ENCODE data around the gene MYORG.
"Not testable (repeated sequence)": the region's sequence is repeated elsewhere in the genome, so short reads cannot be mapped to it uniquely, and the experiment has no call there.

MYORG gene

DNA sequence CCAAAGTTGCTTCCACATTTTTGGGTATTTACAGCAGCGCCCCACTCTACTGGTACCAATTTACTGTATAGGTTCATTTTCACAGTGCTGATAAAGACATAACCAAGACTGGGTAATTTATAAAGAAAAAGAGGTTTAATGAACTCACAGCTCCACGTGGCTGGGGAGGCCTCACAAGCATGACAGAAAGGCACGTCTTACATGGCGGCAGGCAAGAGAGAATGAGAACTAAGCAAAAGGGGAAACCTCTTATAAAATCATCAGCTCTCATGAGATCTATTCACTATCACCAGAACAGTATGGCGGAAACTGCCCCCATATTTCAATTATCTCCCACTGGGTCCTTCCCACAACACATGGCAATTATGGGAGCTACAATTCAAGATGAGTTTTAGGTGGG is 7.9 kb downstream of the MYORG start:
- not testable (repeated sequence) for DNase-seq (ENCODE audit: low read depth)

DNA sequence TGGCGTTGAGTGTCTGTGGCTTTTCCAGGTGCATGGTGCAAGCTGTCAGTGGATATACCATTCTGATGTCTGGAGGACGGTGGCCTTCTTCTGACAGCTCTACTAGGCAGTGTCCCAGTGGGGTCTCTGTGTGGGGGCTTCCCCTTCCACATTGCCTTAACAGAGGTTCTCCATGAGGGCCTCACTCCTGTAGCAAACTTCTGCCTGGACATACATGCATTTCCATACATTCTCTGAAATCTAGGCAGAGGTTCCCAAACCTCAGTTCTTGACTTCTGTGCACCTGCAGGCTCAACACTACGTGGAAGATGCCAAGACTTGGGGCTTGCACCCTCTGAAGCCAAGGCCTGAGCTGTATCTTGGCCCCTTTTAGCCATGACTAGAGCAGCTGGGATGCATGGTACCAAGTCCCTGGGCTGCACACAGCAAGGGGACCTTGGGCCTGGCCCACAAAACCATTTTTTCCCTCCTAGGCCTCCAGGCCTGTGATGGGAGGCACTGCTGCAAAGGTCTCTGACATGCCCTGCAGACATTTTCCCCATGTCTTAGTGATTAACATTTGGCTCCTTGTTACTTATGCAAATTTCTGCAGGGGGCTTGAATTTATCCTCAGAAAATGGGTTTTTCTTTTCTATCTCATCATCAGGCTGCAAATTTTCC is 8.8 kb downstream of the MYORG start:
- not testable (repeated sequence) for DNase-seq (ENCODE audit: low read depth)

DNA sequence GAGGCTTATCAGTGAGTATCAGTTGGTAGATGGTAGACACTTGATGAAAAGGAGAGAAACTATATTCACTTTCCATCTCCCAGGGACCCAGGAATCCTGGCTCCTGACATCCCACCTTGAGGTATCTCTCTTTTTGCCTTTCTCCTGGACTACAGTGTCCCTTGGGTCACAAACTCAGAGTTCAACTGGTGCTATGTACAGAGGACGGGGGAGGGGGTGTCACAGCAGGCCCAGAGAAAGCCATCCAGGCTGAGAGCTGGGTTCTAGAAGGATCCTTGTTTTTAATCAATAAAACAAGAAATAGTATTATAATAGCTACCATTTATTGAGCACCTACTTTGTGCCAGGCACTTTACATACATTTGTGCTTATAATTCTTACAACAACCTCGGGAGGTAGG is 10.3 kb downstream of the MYORG start:
- DNase-seq (ENCODE audit: low read depth), result no peak

DNA sequence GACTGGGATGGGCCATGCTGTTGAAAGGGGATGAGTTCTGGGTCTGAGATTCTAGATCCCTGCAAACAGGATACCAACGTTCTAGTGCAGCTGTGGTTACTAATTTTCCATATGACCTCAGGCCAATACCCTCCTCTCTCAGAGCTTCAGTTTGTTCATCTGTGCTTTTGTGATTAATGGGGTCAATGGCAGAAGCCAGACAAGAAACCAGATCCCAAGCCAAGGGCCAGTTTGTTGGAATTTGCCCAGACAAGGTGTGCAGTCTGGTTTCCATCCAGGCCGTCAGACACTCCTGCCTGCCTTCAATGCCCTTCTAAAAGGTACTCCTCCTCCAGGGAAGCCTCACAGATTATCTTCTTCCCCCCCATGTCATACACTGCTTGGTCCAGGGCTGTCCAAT is 11.4 kb downstream of the MYORG start:
- no peak for DNase-seq (ENCODE audit: low read depth)

DNA sequence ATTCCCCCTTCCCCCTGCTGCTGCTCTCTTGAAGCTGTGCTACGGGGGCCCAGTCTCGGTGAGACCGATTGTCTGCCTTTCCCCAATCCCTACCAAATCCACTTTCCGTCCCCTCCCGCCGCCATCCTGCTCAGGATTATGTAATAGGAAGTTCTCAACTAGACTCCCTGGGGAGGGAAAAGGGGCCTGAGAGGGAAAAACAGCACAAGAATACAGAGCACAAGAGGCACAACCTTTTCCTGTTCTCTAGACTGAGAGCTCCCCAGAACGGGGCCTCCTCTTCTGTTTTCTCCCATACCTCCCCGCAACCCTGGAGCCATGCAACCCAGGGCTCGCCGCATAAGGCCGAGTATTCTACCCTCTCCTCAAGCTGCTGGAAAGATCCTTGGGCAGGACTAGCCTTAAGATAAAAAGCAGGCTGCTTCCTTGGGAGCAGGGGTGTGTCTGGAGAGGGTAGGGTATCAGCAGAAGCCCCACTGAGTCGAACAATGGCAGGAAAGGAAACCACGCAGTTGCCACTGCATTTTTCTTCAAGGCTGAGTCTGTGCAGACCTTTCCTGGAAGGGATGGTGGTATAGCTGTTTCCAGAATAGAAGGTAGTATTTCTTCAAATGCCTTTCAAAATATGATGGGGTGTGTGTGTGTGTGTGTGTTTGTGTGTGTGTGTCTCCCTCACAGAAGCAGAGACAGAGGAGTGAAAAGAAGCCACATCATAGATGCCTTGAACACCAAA is 12.9 kb downstream of the MYORG start:
- no peak for DNase-seq (ENCODE audit: low read depth)

DNA sequence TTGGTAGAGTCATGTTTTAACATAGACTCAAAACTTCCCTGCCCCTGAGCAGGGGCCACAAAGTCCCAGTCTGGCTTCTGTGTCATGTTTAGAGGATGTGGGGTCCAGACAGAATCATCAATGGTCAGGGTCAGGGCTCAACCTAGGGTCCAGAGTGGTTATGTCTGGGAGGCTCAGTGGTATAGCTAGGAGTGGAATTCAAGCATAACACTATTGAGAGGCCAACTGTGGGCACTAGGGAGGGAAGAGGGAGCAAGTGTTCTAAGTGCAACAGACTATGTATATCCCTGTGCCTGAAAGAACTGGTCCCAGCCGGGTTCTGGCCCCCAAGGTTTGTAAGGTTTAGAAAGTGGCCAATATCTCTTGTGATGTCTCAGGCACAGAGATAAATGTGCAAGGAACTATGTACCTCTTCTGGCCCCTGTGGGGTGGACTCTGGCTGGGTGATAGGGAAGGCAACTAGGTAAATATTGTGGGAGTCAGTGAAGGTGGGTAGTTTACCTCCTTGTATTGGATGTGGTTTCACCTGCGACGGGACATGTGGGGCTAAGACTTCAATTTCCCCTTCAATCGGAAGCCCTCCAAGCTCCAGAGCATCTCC is 14.0 kb downstream of the MYORG start:
- DNase-seq (ENCODE audit: low read depth), result no peak

DNA sequence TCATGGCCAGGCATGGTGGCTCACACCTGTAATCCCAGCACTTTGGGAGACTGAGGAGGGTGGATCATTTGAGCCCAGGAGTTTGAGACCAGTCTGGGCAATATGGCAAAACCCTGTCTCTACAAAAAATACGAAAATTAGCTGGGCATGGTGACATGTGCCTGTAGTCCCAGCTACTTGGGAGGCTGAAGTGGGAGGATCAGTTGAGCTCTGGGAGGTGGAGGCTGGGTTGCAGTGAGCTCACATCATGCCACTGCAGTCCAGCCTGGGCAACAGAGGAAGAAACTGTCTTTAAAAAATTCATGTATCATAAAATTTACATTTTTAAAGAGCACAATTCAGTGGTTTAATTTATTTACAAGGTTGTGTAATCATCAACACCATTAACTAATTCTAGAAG is 23.7 kb downstream of the MYORG start:
- not testable (repeated sequence) for DNase-seq (ENCODE audit: low read depth)

DNA sequence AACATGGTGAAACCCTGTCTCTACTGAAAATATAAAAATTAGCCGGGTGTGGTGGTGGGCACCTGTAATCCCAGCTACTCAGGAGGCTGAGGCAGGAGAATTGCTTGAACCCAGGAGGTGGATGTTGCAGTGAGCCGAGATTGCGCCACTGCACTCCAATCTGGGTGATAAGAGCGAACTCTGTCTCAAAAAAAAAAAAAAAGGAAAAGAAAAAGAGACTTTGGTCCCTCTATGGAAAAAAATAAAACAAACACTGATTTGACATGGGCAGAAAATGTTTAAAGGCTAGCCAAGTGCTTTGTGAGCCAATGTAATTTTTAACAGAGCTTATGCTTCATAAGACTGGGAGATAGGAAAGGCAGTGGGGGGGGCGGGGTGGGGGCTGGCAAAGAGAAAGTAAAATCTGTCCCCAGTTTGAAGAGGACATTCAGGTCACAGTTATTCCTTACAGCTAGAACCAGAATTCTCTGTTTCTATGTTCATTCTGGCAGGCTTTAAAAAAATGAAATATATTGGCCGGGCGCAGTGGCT is 24.5 kb downstream of the MYORG start:
- not testable (repeated sequence) for DNase-seq (ENCODE audit: low read depth)

DNA sequence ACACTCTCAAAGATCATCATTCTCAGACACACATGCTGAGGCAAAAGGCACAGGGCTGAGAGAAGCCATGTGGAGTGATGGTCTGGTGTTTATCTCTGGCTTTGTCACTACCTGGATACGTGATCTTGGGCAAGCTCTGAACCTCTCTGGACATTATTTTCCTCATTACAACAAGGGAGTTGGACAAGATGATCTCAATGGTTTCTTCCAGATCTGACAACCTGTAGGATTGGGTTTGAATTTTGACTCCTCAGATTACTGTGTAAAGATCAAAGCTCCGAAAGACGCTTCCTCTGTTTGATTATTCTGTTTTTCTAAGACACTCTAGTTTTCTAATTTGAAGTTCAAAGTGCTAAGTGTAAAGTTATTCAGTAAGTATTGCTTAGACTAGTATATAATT is 27.4 kb downstream of the MYORG start:
- DNase-seq (ENCODE audit: low read depth), result no peak

DNA sequence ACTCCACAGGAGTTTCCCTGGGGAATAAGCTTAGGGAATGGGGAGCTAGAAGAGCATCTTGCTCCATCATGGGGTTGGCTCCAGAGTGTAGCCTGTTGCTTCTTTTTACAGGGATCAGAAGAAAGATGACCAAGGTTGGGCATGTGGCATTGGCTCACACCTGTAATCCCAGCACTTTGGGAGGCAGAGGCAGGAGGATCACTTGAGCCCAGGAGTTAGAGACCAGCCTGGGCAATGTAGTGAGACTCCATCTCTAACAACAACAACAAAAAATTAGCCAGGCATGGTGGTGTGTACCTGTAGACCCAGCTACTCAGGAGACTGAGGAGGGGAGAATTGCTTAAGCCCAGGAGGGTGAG is 28.9 kb downstream of the MYORG start:
- DNase-seq (ENCODE audit: low read depth), result no peak

DNA sequence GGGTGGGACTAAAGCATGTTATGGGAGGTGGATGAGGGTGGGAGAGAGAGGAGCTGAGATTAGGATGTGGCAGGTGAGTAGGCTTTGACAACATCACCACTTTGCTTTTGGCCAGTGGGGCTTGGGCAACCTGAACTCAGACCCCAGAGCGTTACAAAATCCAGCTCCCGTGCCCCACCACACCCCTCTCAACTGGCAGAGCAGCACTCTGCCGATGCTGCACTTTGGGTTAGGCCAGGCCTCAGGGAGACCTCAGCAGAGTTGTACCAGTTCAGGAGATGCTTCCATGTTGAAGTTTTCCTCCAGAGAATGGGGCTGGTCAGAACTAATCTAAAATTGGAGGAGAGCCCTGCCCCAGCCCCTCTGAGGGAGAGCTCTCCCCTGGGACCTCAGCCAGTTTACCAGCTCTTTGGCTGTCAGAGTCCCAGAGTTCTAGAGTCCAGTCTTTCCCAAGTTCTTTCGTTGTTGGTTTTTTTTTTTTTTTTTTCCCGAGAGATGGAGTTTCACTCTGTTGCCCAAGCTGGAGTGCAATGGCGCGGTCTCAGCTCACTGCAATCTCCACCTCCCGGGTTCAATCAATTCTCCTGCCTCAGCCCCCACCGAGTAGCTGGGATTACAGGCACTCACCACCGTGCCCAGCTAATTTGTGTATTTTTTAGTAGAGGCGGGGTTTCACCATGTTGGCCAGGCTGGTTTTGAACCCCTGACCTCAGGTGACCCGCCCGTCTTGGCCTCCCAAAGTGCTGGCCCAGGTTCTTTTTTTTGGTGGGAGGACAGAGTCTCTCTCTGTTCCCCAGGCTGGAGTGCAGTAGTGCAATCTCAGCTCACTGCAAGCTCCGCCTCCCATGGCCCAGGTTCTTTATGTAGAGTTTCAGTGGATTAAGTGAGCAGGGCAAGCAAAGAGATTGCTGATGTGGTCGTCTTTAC is 29.6 kb downstream of the MYORG start:
- DNase-seq (ENCODE audit: low read depth), result no peak

DNA sequence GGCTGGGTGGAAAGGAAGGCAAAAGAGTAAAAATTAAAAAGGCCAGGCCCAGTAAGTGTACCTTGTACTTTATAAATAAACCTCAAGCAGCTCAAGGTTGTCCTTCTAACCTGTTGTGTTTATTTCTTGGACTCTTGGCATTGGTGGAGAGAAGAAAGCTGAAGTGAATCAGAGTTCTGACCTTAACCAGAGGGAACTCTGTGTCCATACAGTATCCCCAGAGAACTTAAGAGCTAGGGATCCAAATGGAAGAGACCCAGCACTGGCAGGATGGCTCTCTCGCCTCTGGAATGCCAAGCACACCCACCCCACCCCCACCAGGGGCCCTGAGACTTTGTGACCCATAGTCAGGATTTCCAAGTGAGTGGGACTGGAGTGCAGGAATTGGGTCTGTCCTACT is 33.1 kb downstream of the MYORG start:
- DNase-seq (ENCODE audit: low read depth), result no peak

DNA sequence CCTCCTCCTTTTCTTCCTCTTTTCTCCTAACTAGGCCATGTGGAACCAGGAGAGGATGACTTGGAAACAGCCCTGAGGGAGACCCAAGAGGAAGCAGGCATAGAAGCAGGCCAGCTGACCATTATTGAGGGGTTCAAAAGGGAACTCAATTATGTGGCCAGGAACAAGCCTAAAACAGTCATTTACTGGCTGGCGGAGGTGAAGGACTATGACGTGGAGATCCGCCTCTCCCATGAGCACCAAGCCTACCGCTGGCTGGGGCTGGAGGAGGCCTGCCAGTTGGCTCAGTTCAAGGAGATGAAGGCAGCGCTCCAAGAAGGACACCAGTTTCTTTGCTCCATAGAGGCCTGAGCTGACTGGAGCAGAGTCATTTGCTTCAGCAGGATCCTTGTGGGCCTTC is 33.6 kb downstream of the MYORG start:
- DNase-seq (ENCODE audit: low read depth), result no peak

DNA sequence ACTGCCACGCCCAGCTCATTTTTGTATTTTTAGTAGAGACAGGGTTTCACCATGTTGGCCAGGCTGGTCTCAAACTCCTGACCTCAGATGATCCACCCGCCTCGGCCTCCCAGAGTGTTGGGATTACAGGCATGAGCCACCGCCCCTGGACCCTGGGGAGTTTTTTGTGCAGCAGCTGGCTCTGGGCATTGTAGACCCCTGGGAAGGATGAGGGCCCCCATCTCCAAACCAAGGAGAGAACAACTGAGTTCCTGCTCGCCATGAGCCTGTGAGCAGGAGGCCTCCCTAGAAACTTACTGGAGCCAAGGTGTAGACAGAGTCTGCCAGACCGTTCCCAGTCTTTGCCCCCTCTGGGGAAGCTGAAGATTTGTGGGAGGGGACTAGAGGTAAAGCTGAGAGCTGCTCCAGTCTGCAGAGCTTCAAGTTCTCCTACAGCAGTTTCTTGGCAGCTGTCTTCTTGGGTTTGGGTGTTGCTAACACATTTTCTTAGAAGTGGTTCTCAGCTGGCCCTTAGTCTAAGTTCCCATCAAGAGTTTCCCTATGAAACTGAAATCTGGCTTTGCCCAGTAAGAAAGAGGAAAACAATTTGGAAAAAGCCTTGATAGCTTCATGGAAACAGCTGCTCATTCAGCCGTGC is 34.9 kb downstream of the MYORG start:
- no peak for DNase-seq (ENCODE audit: low read depth)

DNA sequence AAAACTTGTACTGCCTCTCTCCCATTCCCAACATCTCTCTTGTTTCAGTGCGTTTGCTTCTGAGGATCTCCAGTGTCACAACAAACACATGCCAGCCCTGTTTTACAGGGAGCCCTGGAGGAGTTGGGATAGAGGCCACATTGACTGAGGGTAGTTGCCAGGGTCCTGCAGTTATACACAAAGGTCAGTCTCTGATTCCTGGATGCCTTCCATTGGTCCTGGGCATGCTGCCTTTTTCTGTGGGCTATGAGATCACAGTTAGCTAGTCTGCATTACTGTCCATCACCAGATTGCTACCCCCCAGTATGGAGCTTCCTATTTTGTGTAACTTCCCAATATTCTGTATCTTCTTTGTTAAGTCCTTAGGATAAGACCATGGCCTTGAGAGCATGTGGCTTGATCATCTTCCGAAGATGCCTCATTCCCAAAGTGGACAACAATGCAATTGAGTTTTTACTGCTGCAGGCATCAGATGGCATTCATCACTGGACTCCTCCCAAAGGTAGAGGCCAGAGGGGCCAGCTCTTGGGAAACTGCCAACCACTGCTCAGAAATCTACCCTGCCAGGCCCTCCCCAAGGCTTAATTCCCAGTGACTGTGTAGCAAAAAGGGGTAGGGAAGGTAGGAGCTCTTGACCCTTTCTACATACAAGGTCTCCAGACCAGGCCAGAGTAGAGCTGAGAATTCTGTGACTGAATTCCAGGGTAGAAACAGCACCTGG is 37.9 kb downstream of the MYORG start:
- DNase-seq (ENCODE audit: low read depth), result no peak

DNA sequence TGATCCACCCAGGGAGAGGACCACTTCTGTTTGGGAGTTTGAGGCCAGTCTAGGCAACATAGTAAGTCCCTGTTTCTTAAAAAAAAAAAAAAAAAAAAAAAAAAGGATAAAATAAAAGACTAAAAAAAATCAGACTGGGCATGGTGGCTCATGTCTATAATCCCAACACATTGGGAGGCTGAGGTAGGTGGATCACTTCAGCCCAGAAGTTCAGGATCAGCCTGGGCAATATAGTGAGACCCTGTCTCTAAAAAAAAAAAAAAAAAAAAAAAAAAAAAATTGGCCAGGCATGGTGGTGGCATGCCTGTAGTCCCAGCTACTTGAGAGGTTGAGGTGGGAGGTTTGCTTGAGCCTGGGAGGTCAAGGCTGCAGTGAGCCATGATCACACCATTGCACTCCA is 38.6 kb downstream of the MYORG start:
- DNase-seq (ENCODE audit: low read depth), result not testable (repeated sequence)

DNA sequence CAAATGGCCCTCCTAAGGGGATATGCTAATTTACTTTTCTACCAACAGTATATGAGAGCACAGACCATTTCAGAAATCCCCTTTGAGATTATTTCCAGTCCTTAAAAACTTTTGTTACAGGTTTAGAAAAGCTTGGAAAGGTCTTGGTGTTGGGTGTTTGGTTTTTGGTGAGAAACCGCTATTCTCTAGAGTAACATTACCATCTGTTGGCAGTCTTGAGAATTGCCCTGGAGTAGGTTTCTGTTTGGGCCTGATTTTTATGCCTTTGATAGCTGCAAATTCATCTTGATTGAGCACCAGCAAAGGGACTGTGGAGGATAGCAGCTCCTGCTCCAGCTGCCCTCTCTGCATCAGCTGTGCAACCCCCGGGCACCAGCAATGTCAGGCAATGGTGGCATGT is 39.3 kb downstream of the MYORG start:
- DNase-seq (ENCODE audit: low read depth), result no peak

DNA sequence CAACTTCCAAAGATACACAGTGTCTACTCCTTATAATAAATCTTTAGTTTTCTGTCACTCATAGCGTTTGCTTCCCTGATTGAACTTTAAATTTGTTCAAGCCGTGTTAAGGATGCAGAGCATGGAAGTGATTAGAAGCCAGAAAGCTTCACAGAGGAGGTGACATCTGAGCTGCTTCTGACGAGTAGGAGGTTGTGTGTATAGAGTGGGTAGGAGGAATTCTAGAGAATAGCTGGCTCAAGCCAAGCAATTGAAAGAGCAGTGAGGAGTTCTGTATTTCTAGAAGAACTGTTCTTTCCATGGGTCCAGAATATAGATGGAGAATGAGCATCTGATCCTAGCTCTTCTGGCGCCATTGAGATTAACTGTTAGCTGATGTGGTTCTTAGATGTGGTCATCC is 41.3 kb downstream of the MYORG start:
- DNase-seq (ENCODE audit: low read depth), result no peak

DNA sequence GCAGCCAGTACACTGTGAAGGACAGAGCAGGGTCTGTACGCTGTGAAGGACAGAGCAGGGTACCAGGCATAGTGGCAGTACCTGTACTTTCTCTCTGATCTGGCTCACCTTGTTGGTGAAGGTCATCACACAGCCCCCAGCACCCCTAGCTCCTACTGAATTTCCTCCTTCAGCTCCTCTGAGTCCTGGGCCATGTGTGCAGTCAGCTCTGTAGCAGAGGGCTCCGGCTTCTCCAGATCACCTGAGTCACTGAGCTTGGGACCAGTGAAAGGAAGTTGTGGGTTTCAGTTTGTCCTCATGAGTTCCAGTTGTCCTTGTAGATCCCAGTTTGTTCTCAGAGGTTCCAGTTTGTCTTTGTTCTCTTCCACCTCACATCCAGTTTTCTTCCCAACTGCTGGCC is 41.8 kb downstream of the MYORG start:
- DNase-seq (ENCODE audit: low read depth), result no peak

DNA sequence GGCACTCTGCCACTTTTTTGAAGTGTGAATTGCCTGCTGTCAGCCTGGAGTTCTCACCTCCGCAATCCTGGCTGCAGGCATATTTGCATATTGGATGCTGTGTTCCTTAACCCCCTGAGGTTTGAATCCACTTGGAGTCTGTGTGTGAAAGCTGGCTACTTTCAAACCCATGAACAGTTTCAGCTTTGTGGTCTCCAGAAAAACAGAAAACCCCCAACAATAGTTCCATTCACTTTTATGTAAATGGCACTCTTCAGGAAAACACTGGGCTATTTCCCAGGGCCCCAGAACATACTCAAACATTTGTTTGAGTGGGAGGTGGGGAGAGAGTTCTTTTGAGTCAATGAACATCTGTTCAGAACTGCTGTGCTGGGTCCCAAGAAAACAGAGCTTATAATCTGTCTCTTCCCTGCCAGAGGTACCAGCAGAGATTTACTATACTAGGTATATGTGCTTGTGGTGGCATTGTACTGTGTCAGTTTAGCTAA is 42.3 kb downstream of the MYORG start:
- DNase-seq (ENCODE audit: low read depth), result no peak

DNA sequence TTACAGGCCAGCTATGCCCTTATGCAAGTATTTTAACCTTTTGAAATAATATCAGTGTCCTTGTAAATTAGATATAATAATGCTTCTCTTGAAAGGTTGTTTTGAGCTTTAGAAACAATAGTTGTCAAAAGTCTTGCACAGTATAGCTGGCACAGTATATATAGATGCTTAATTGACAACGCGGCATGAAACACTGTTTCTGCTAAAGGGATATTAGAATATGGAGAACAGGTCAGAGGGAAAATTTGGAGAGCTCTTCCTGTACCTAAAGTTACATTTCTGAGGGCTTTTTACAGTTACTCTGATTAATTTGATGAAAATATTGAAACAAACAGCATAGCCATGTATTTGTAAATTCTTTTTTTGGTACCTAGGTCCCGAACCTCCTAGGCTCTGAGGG is 42.9 kb downstream of the MYORG start:
- DNase-seq (ENCODE audit: low read depth), result no peak
